ENCODE results near the gene AUTS2.

GRCh38 chr7:70736715-70737460 is 1138.6 kb downstream of the AUTS2 start:
- TF ChIP-seq POLR2A (IDR thresholded peaks at IDR 0.05) (no peak), CTCF (IDR thresholded peaks at IDR 0.05) (no peak)
